HCT116 (cell line): ENCODE results near the gene CCM2. TPM values are rescaled to one million over a fixed set of nuclear protein-coding genes. Genes with fewer than 3 reads are reported as not detected.

Experiments
- ATAC-seq: fragments of 200-7000 bp; cut with Tn5 transposase; 2 replicates; pipeline ENCODE4 v1.9.1; 2020; ENCODE audit warnings: mild to moderate bottlenecking, moderate library complexity
- BruUV-seq: library from RNA; stranded (reverse); fragments of 400-500 nt; replicated peaks from 2 replicates; lab custom pipeline; 2021; lab: Mats Ljungman, UMichigan
- CTCF ChIA-PET: fragments of 300-600 bp; sonication (Branson Sonifier 250); formaldehyde crosslinking; loops from one replicate; lab custom pipeline; 2021; ENCODE audit warnings: antibody characterized with exemption; lab: Charles Lee
- POLR2A ChIA-PET: fragments of 300-600, 350-600 bp; sonication (Branson Sonifier 250); formaldehyde crosslinking; loops from one replicate; lab custom pipeline; 2021; ENCODE audit warnings: antibody characterized with exemption; lab: Charles Lee
- RAD21 ChIA-PET, 2 experiments: fragments of 300-600 bp; sonication (Branson Sonifier 250); formaldehyde crosslinking; loops; one replicate each; lab custom pipeline; 2023; ENCODE audit warnings: low total read pairs in 2 of 2; ENCODE audit not compliant: uncharacterized antibody in 2 of 2, unreplicated experiment in 2 of 2, low non-redundant PET in 1 of 2; lab: Charles Lee
- DNase-seq: peaks from one replicate; pipeline ENCODE4 v3.0.0-alpha.2; 2010; ENCODE audit warnings: low read depth, low spot score
- H2AFZ ChIP-seq: fragments of 200-600 bp; shearing (Covaris generic), sonication (generic); 2 replicates; pipeline ENCODE4 v1.6.1; 2017; ENCODE audit warnings: low read depth, mixed run types, mixed read lengths, antibody characterized with exemption, low read length; ENCODE audit not compliant: poor library complexity, severe bottlenecking
- H3K27ac ChIP-seq: 2 replicates; pipeline ENCODE4 v1.5.1; 2012; ENCODE audit warnings: low read depth, low read length
- H3K27me3 ChIP-seq: fragments of 200-600 bp; sonication (generic); 2 replicates; pipeline ENCODE4 v1.6.1; 2016; ENCODE audit warnings: mixed run types, low read length, mixed read lengths; ENCODE audit not compliant: insufficient read depth
- H3K36me3 ChIP-seq, 2 experiments: fragments of 200-500 bp in 1 of 2; fragments of 200-600 bp in 1 of 2; sonication (Bioruptor generic) in 1 of 2; sonication (generic) in 1 of 2; 2 replicates each; pipeline versions ENCODE4 v1.5.1 to v1.6.1; 2014 to 2016; ENCODE audit warnings: low read length in 2 of 2, inconsistent platforms in 1 of 2, mixed read lengths in 1 of 2, mixed run types in 1 of 2; ENCODE audit not compliant: insufficient read depth in 2 of 2, control insufficient read depth in 1 of 2
- H3K4me1 ChIP-seq, 2 experiments: fragments of 200-600 bp in 1 of 2; sonication (generic) in 1 of 2; 2 replicates each; pipeline versions ENCODE4 v1.5.1 to v1.6.1; 2012 to 2017; ENCODE audit warnings: low read length in 2 of 2, inconsistent platforms in 1 of 2, mild to moderate bottlenecking in 1 of 2, mixed read lengths in 1 of 2, mixed run types in 1 of 2, moderate library complexity in 1 of 2; ENCODE audit not compliant: insufficient read depth in 2 of 2, control insufficient read depth in 1 of 2
- H3K4me2 ChIP-seq: fragments of 200-600 bp; sonication (generic); 2 replicates; pipeline ENCODE4 v1.6.1; 2017; ENCODE audit warnings: mixed run types, low read length, mixed read lengths
- H3K4me3 ChIP-seq, 2 experiments: fragments of 200-600 bp in 1 of 2; sonication (generic) in 1 of 2; replicated peaks in 1 of 2; 2 replicates each; pipeline ENCODE4 v1.5.1; 2011 to 2016; ENCODE audit warnings: low read length in 2 of 2, control low read depth in 1 of 2, low read depth in 1 of 2, mild to moderate bottlenecking in 1 of 2, mixed read lengths in 1 of 2, mixed run types in 1 of 2
- H3K79me2 ChIP-seq: fragments of 200-600 bp; sonication (generic); 2 replicates; pipeline ENCODE4 v1.6.1; 2017; ENCODE audit warnings: mild to moderate bottlenecking, mixed run types, low read length, moderate library complexity, mixed read lengths; ENCODE audit not compliant: insufficient read depth
- H3K9ac ChIP-seq: fragments of 200-600 bp; sonication (generic); 2 replicates; pipeline ENCODE4 v1.6.1; 2016; ENCODE audit warnings: low read length, mixed read lengths
- H3K9me2 ChIP-seq: fragments of 200-600 bp; sonication (generic), shearing (Covaris generic); 2 replicates; pipeline ENCODE4 v1.6.1; 2017; ENCODE audit warnings: mixed run types, mild to moderate bottlenecking, moderate library complexity; ENCODE audit not compliant: insufficient read depth
- H3K9me3 ChIP-seq, 2 experiments: fragments of 200-500 bp in 1 of 2; fragments of 200-600 bp in 1 of 2; sonication (Bioruptor generic) in 1 of 2; sonication (generic) in 1 of 2; 2 replicates each; pipeline ENCODE4 v1.6.1; 2014 to 2017; ENCODE audit warnings: low read length in 2 of 2, mixed read lengths in 2 of 2, inconsistent platforms in 1 of 2, low read depth in 1 of 2, mild to moderate bottlenecking in 1 of 2, mixed run types in 1 of 2, moderate library complexity in 1 of 2; ENCODE audit not compliant: control insufficient read depth in 1 of 2, insufficient read depth in 1 of 2
- H4K20me1 ChIP-seq: fragments of 200-600 bp; sonication (generic), shearing (Covaris generic); 2 replicates; pipeline ENCODE4 v1.6.1; 2017; ENCODE audit warnings: mixed run types, mild to moderate bottlenecking, moderate library complexity; ENCODE audit not compliant: insufficient read depth
- ATF3 ChIP-seq: IDR thresholded peaks from 2 replicates; pipeline ENCODE4 v1.6.1; 2012
- CBX3 ChIP-seq: IDR thresholded peaks from 2 replicates; pipeline ENCODE4 v1.6.1; 2012; ENCODE audit warnings: low read depth
- ELF1 ChIP-seq: IDR thresholded peaks from 2 replicates; pipeline ENCODE4 v1.6.1; 2012; ENCODE audit warnings: low read depth, borderline replicate concordance
- FOSL1 ChIP-seq: IDR thresholded peaks from 2 replicates; pipeline ENCODE4 v1.6.1; 2012; ENCODE audit warnings: low read depth
- POLR2A ChIP-seq: IDR thresholded peaks from 2 replicates; pipeline ENCODE4 v1.7.0; 2011; ENCODE audit warnings: borderline replicate concordance; ENCODE audit not compliant: insufficient read depth, insufficient read length; ENCODE audit errors: extremely low read depth
- REST ChIP-seq: IDR thresholded peaks from 2 replicates; pipeline ENCODE4 v1.6.1; 2012; ENCODE audit warnings: low read depth
- SIN3A ChIP-seq: IDR thresholded peaks from 2 replicates; pipeline ENCODE4 v1.6.1; 2012; ENCODE audit warnings: low read depth
- TCF7L2 ChIP-seq: IDR thresholded peaks from 2 replicates; pipeline ENCODE4 v1.7.0; 2011; ENCODE audit warnings: borderline replicate concordance, inconsistent platforms; ENCODE audit not compliant: insufficient read depth, insufficient read length; ENCODE audit errors: extremely low read depth
- YY1 ChIP-seq: IDR thresholded peaks from 2 replicates; pipeline ENCODE4 v1.6.1; 2011; ENCODE audit warnings: low read length, low read depth, moderate library complexity, mild to moderate bottlenecking; ENCODE audit not compliant: insufficient replicate concordance; ENCODE audit errors: extremely low read depth
- intact Hi-C: fragments of 100-400 bp; cut with micrococcal nuclease; formaldehyde crosslinking; loops from 2 replicates; pipeline ENCODE4 v1.10.0; 2022
- total RNA-seq: library from RNA; stranded (reverse); gene quantifications from one replicate; pipeline ENCODE4 v1.2.1, GENCODE V29; 2021; ENCODE audit not compliant: unreplicated experiment

CCM2 gene
- total RNA-seq, 1 experiment from 2014 or later: 34.4 TPM

GRCh38 chr7:44959433-44959951, 40.5 kb upstream of the CCM2 start:
- ChIA-PET POLR2A (no interaction called here), RAD21 (no interaction called here), CTCF (no interaction called here)
- H3K9me2 ChIP-seq: no peaks in the 10 kb centered on the region
- H3K36me3 ChIP-seq: no peaks in the 10 kb centered on the region
- H3K4me2 ChIP-seq: no peak overlapping the region
- no peaks in the 10 kb centered on the region for H4K20me1 ChIP-seq
- no TSS peak for BruUV-seq
- H3K27ac ChIP-seq: no peak overlapping the region
- ATAC-seq (no peak), DNase-seq (no peak)
- H3K27me3 ChIP-seq: no peaks in the 10 kb centered on the region
- H3K4me3 ChIP-seq: no peak overlapping the region
- TF ChIP-seq SIN3A: no peak
- no peak for TF ChIP-seq YY1
- H3K79me2 ChIP-seq: no peaks in the 10 kb centered on the region
- H3K9ac ChIP-seq: no peak overlapping the region
- no peak overlapping the region for H2AFZ ChIP-seq
- no peaks in the 10 kb centered on the region for H3K4me1 ChIP-seq
- H3K9me3 ChIP-seq: no peaks in the 10 kb centered on the region
- intact Hi-C loops: no loop called here

GRCh38 chr7:44960011-44960580, 39.9 kb upstream of the CCM2 start:
- no peak overlapping the region for H3K27ac ChIP-seq
- no peaks in the 10 kb centered on the region for H3K9me2 ChIP-seq
- H3K36me3 ChIP-seq: no peaks in the 10 kb centered on the region
- no peak overlapping the region for H3K4me3 ChIP-seq
- no peaks in the 10 kb centered on the region for H4K20me1 ChIP-seq
- DNase-seq (no peak), ATAC-seq (no peak)
- no peak overlapping the region for H3K4me2 ChIP-seq
- H3K4me1 ChIP-seq: no peaks in the 10 kb centered on the region
- no peaks in the 10 kb centered on the region for H3K27me3 ChIP-seq
- TF ChIP-seq ELF1 (no peak), ATF3 (no peak), FOSL1 (no peak), YY1 (no peak), POLR2A (no peak), REST (no peak), TCF7L2 (no peak), CBX3 (no peak)
- ChIA-PET CTCF (no interaction called here), RAD21 (no interaction called here), POLR2A (no interaction called here)
- no peak overlapping the region for H2AFZ ChIP-seq
- no peaks in the 10 kb centered on the region for H3K79me2 ChIP-seq
- intact Hi-C loops: loop anchor here (10.0 kb wide), 1 partner anchor 375 kb away; the partner anchor contains the start of gene TMED4
- no peak overlapping the region for H3K9ac ChIP-seq
- no peaks in the 10 kb centered on the region for H3K9me3 ChIP-seq
- no TSS peak for BruUV-seq
